Neural crest cell (in vitro differentiated cells): ENCODE results near the gene RARA. TPM values are rescaled to one million over a fixed set of nuclear protein-coding genes. Genes with fewer than 3 reads are reported as not detected.

Experiments
- DNase-seq: peaks from one replicate; pipeline ENCODE4 v3.0.0; 2021; ENCODE audit warnings: low read depth, mixed read lengths, low spot score
- H3K27ac Mint-ChIP-seq: one replicate; pipeline ENCODE4 v1.8.0; 2021; ENCODE audit warnings: mild to moderate bottlenecking, mixed read lengths; ENCODE audit not compliant: unreplicated experiment
- H3K27me3 Mint-ChIP-seq: 2 replicates; pipeline ENCODE4 v1.8.0; 2021; ENCODE audit warnings: low read depth, mild to moderate bottlenecking, mixed read lengths
- H3K36me3 Mint-ChIP-seq: 2 replicates; pipeline ENCODE4 v1.8.0; 2021; ENCODE audit warnings: low read depth, mild to moderate bottlenecking, mixed read lengths
- H3K4me1 Mint-ChIP-seq: 2 replicates; pipeline ENCODE4 v1.8.0; 2021; ENCODE audit warnings: mixed read lengths
- H3K4me3 Mint-ChIP-seq: one replicate; pipeline ENCODE4 v1.8.0; 2021; ENCODE audit warnings: mild to moderate bottlenecking, mixed read lengths
- H3K9me3 Mint-ChIP-seq: 2 replicates; pipeline ENCODE4 v1.8.0; 2021; ENCODE audit warnings: mixed read lengths
- total RNA-seq: library from RNA; stranded (reverse); gene quantifications from 2 replicates; pipeline ENCODE4 v1.2.1, GENCODE V29; 2021
- TF ChIP-seq, protein P1 (sequence below): fragments of 200-600 bp; sonication (generic); conservative IDR thresholded peaks from 2 replicates; pipeline ENCODE4 v1.5.0; 2021; ENCODE audit warnings: antibody characterized with exemption, mild to moderate bottlenecking

The RARA gene
- total RNA-seq, 1 donor from 2014 or later: 25.9 TPM

DNA sequence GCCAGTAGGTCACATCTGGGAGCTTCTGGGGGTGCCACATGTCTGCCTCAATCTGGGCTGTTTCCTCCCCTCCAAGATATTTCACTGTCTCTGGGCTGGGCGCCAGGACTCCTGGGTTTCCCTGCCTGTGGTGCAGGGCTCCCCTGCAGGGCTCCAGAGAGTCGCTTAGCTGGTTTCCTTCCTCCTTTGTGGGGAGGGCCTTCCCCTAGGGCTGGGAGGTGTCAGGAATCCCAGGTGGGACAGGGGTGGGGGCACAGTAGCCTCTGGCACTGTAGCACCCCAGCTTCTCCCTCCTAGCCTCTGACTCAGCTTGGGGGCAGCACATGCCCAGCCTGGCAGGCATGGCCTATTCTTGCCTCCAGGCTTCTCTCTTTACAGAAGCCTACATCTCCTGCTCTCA, 2.6 kb downstream of the RARA start:
- Mint-ChIP-seq H3K27me3 (peaks cover 5% of the 10 kb centered on the region), H3K4me3 (peak overlapping the region; percentile 12), H3K4me1 (peaks cover 34% of the 10 kb centered on the region), H3K9me3 (no peaks in the 10 kb centered on the region), H3K27ac (no peak overlapping the region), H3K36me3 (no peaks in the 10 kb centered on the region)
- DNase-seq: no peak
- TF ChIP-seq, protein P1, sequence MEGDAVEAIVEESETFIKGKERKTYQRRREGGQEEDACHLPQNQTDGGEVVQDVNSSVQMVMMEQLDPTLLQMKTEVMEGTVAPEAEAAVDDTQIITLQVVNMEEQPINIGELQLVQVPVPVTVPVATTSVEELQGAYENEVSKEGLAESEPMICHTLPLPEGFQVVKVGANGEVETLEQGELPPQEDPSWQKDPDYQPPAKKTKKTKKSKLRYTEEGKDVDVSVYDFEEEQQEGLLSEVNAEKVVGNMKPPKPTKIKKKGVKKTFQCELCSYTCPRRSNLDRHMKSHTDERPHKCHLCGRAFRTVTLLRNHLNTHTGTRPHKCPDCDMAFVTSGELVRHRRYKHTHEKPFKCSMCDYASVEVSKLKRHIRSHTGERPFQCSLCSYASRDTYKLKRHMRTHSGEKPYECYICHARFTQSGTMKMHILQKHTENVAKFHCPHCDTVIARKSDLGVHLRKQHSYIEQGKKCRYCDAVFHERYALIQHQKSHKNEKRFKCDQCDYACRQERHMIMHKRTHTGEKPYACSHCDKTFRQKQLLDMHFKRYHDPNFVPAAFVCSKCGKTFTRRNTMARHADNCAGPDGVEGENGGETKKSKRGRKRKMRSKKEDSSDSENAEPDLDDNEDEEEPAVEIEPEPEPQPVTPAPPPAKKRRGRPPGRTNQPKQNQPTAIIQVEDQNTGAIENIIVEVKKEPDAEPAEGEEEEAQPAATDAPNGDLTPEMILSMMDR: no peak

DNA sequence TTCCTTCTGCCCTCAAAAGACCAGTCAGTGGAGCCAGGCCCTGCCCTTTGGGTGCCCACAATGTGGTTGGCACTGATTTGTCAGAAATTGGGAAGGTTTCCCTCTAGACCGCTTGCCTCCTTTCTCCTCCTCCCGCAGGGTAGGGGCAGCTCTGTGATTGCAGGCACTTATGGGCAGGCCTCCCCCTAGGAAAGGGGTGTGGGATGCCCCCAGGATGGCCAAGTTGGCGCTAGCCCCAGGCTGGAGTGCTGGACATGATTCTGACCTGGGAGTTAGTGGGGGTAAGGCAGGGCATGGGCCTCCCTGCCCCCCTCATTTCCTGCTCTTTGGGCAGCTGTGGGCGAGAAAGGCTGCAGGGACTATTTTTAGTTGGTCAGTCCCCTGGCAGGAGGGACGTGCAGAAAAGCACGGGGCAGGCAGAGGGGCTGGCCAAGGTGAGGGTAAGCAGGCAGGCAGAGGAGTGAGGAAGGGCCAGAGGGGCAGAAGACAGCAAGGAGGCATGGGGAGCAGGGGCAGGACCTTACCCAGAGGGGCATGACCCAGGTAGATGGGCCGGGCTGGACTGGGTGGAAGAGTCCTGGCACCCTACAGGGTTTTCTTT, 3.3 kb downstream of the RARA start:
- Mint-ChIP-seq H3K27ac (no peak overlapping the region), H3K4me3 (peak overlapping the region; percentile 12), H3K27me3 (peaks cover 6% of the 10 kb centered on the region), H3K4me1 (peaks cover 38% of the 10 kb centered on the region), H3K9me3 (no peaks in the 10 kb centered on the region), H3K36me3 (no peaks in the 10 kb centered on the region)
- DNase-seq: no peak
- TF ChIP-seq, protein P1: no peak

DNA sequence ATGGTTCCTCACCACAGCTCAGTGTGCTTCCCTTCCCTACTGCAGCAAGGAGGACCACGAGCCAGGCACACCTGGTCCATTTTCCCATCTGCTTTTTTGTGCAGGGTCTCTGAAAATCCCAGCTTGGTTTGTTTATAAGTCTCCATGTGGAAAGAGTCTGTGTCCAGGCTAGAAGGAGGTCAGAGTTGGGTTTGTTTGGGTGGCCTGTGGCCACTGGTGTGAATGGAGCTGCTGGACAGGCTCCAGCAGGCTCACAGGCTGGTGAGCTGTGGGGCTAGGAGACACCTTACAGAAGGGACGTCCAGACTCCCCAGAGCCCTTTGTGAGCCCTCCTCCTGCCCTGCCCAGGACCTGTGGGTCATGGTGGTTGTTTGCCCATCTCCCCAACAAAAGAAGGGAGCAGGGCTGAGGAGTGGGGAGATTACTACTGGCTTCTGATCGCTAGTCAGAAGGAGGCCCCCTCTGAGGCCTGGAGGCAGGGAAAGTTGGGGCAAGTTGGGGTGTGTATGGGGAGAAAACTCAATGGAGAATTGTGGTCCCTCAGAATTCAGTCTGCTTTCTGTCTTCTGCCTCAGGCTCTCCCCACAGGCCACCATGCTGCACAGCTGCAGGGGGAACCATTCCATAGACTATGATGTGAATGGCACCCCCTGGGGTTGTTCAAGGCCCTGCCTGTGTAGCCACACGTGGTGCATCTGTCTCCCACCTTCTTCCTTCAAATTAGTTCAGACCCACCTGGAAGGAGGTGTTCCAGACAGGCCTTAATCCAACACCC, 4.1 kb downstream of the RARA start:
- Mint-ChIP-seq H3K4me1 (peaks cover 46% of the 10 kb centered on the region), H3K4me3 (peak overlapping the region; percentile 38), H3K36me3 (no peaks in the 10 kb centered on the region), H3K27me3 (peaks cover 10% of the 10 kb centered on the region), H3K9me3 (no peaks in the 10 kb centered on the region), H3K27ac (no peak overlapping the region)
- no peak for DNase-seq
- TF ChIP-seq, protein P1: no peak

DNA sequence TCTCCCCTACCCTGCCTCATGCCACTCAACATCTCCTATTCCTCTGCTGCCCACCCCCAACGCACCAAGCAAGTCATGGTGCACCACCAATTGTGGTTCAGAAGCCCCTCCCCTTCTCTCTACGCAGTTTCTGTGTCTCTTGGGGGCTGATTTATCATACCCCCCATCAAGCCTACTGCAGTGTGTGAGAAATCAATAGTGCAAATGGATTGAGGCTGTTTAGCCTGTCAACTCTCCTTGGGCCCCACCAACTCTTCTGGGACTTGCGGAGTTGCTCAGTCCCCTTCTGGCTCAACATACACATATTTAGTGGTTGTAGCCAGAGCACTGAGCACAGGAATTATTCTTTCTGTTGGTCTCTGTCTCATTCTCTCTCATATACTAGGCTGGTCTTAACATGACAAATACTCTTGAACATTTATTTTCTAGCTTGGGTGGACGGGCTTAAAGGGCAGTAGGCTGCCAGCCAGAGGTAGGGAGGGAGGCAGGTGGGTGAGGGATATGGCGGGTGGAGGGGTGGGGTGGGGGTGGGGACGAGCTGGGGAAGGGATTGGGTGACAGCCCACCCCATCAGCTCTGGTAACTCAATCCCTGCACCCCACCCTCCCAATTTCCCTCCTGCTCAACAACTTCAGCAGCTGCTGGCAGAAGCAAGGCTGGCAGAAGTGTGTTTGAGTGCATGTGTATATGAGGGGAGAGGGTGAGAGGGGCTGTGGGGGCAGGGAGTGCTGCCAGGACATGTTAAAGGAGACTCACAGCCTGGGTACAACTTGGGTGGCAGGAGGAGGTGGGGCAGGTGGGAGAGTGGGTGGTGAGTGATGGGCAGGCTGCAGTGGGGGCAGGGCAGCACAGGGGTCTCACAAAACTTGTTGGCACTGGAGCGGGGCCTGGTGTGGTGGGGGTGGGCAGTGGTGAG, 4.9 kb downstream of the RARA start:
- Mint-ChIP-seq H3K36me3 (no peaks in the 10 kb centered on the region), H3K4me3 (peak overlapping the region; percentile 38), H3K4me1 (peaks cover 52% of the 10 kb centered on the region), H3K9me3 (no peaks in the 10 kb centered on the region), H3K27me3 (peaks cover 12% of the 10 kb centered on the region), H3K27ac (peak overlapping the region; percentile 47)
- DNase-seq: no peak
- TF ChIP-seq, protein P1: no peak

DNA sequence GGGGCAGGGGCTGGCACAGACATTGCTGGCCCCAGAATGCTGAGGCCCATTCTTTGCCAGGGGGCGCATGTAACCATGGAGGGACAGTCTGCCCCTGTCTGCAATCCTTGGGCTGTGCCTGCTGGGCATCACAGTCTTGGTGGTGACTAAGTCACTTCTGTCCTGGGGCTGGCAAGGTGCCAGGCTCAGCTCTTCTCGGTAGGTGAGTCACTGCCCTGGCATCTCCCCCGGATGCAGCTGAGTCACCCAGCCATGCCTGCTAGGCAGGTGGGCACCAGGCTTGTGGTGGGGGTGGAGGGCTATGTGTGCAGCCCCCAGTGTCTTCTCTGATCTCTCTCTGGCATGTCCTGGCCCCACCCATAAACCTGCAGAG, 5.6 kb downstream of the RARA start:
- Mint-ChIP-seq H3K4me1 (peaks cover 59% of the 10 kb centered on the region), H3K27ac (no peak overlapping the region), H3K9me3 (no peaks in the 10 kb centered on the region), H3K27me3 (peaks cover 13% of the 10 kb centered on the region), H3K4me3 (no peak overlapping the region), H3K36me3 (no peaks in the 10 kb centered on the region)
- no peak for DNase-seq
- TF ChIP-seq, protein P1: no peak
